Gastroesophageal sphincter (tissue), 3 donors: ENCODE data around the gene PRDM16.

ENCODE experiments used
- CTCF ChIP-seq, 4 experiments: fragments of 200-600 bp in 2 of 4; fragments of 450-650 bp in 2 of 4; sonication (generic) in 1 of 4; IDR thresholded peaks; one replicate each; pipeline ENCODE4 v1.5.1; 2017 to 2019; ENCODE audit warnings: antibody characterized with exemption in 4 of 4, mild to moderate bottlenecking in 2 of 4, moderate library complexity in 2 of 4
- EP300 ChIP-seq: sonication (generic); formaldehyde crosslinking; IDR thresholded peaks from one replicate; pipeline ENCODE4 v1.6.1; 2017; ENCODE audit warnings: antibody characterized with exemption, mild to moderate bottlenecking
- POLR2A ChIP-seq, 2 donors: fragments of 450-650 bp; IDR thresholded peaks; one replicate each; pipeline ENCODE4 v1.6.1; 2017; ENCODE audit warnings: antibody characterized with exemption in 2 of 2, mild to moderate bottlenecking in 2 of 2, moderate library complexity in 1 of 2
- POLR2AphosphoS5 ChIP-seq: sonication (generic); formaldehyde crosslinking; IDR thresholded peaks from one replicate; pipeline ENCODE4 v1.6.1; 2017; ENCODE audit warnings: antibody characterized with exemption

GRCh38 chr1:3217181-3217641 lies 148.2 kb downstream of the PRDM16 start:
- TF ChIP-seq POLR2A (IDR thresholded peaks at IDR 0.05) (no peak), CTCF (IDR thresholded peaks at IDR 0.05) (no peak), EP300 (no peak), POLR2AphosphoS5 (no peak)
